Right atrium auricular region (tissue), 2 donors: ENCODE measurements around the gene KIF14. TPM values are rescaled to one million over a fixed set of nuclear protein-coding genes. Genes with fewer than 3 reads are reported as not detected.
A peak's percentile ranks its signal among the peaks of the same experiment; 100 is the strongest.

Experiments used
- DNase-seq: peaks from one replicate; pipeline ENCODE4 v3.0.0-alpha.2; 2019; ENCODE audit warnings: low spot score
- H3K27ac ChIP-seq, 2 donors: fragments of 200-600 bp; sonication (generic); 1 replicate in 1 of 2; 2 replicates in 1 of 2; pipeline ENCODE4 v1.5.1; 2016 to 2019
- H3K27me3 ChIP-seq, 2 donors: fragments of 200-600 bp; sonication (generic); one replicate each; pipeline versions ENCODE4 v1.5.1 to v1.6.0; 2017 to 2019
- H3K36me3 ChIP-seq: fragments of 200-600 bp; sonication (generic); one replicate; pipeline ENCODE4 v1.5.1; 2016
- H3K4me1 ChIP-seq, 2 donors: fragments of 200-600 bp; sonication (generic); one replicate each; pipeline versions ENCODE4 v1.5.1 to v1.6.0; 2017 to 2019
- H3K4me3 ChIP-seq, 2 donors: fragments of 200-600 bp; sonication (generic); 1 replicate in 1 of 2; 2 replicates in 1 of 2; pipeline ENCODE4 v1.5.1; 2017 to 2019; ENCODE audit warnings: mild to moderate bottlenecking in 1 of 2, moderate library complexity in 1 of 2
- H3K9me3 ChIP-seq, 2 donors: fragments of 200-600 bp; sonication (generic); one replicate each; pipeline ENCODE4 v1.5.1; 2019
- total RNA-seq, 2 donors: library from RNA; depleted of rRNA; stranded (reverse); fragments of >200 nt; gene quantifications; one replicate each; pipeline ENCODE4 v1.1.0, GENCODE V29; 2016
- TF ChIP-seq, protein P1 (sequence below), 2 donors: fragments of 200-600 bp; sonication (generic); IDR thresholded peaks; one replicate each; pipeline ENCODE4 v1.5.1; 2019; ENCODE audit warnings: antibody characterized with exemption in 2 of 2

The KIF14 gene
- total RNA-seq, 2 donors from 2014 or later: 0.41 TPM; not detected in 1

DNA sequence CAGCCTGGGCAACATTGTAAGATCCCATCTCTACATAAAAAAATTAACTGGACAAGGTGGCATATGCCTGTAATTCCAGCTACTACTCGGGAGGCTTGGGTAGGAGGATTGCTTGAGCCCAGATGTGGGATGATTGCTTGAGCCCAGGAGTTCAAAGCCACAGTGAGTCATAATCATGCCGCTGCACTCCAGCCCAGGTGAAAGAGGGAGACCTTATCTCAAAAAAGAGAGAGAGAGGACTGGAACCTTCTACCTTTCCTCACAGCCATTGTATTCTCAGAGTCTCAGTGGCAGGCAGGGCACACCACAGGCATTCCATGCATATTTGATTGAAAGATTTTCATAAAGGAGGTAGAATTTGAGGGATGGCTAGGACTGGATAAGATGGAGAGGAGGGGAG, 78.4 kb downstream of the KIF14 start:
- Histone ChIP-seq H3K4me1 (no peaks in the 10 kb centered on the region), H3K27ac (no peak overlapping the region), H3K9me3 (no peaks in the 10 kb centered on the region)

DNA sequence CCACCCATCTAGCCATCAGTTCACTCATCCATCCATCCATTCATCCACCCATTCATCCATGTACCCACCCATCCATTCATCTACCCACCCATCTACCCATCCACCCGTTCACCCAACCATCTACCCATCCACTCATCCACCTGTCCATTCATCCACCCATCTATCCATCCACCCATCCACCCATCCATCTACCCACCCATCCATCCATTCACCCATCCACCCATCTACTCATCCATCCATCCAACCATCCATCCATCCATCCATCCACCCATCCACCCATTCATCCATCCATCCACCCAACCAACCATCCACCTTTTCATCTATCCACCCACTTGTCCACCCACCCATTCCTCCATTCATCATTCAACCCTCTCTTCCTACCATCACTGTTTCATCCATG, 80.3 kb downstream of the KIF14 start:
- no peaks in the 10 kb centered on the region for H3K9me3 ChIP-seq
- no peak overlapping the region for H3K27ac ChIP-seq
- TF ChIP-seq, protein P1, sequence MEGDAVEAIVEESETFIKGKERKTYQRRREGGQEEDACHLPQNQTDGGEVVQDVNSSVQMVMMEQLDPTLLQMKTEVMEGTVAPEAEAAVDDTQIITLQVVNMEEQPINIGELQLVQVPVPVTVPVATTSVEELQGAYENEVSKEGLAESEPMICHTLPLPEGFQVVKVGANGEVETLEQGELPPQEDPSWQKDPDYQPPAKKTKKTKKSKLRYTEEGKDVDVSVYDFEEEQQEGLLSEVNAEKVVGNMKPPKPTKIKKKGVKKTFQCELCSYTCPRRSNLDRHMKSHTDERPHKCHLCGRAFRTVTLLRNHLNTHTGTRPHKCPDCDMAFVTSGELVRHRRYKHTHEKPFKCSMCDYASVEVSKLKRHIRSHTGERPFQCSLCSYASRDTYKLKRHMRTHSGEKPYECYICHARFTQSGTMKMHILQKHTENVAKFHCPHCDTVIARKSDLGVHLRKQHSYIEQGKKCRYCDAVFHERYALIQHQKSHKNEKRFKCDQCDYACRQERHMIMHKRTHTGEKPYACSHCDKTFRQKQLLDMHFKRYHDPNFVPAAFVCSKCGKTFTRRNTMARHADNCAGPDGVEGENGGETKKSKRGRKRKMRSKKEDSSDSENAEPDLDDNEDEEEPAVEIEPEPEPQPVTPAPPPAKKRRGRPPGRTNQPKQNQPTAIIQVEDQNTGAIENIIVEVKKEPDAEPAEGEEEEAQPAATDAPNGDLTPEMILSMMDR (IDR thresholded peaks at IDR 0.05): no peak
- no peaks in the 10 kb centered on the region for H3K36me3 ChIP-seq
- H3K27me3 ChIP-seq: no peaks in the 10 kb centered on the region
- H3K4me1 ChIP-seq: no peaks in the 10 kb centered on the region
- DNase-seq: no peak
- H3K4me3 ChIP-seq: no peak overlapping the region

More for the DNA sequence above, 78.4 kb downstream of the KIF14 start:
- H3K4me3 ChIP-seq: no peak overlapping the region
- DNase-seq: no peak
- TF ChIP-seq, protein P1 (IDR thresholded peaks at IDR 0.05): no peak
- no peaks in the 10 kb centered on the region for H3K36me3 ChIP-seq
- H3K27me3 ChIP-seq: no peaks in the 10 kb centered on the region

DNA sequence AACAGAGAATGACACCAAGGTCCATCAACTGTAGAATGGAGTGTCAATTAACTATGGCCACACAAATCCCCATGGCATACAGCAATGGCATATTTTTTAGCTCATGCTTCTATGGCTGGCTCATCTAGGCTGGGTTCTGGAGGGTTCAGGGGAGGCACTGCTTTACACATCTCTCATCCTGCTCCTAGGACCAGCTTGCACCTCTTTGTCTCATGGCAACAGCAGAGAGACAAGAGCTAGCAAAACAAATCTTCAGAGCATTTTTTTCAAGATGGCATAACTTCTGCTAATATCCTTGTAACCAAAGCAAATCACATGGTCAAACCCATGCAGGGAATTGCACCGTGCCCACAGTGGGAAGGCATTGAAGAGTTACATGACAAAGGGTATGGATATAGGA, 82.4 kb downstream of the KIF14 start:
- Histone ChIP-seq H3K9me3 (no peaks in the 10 kb centered on the region), H3K4me3 (no peak overlapping the region), H3K4me1 (no peaks in the 10 kb centered on the region), H3K36me3 (no peaks in the 10 kb centered on the region), H3K27ac (no peak overlapping the region), H3K27me3 (no peaks in the 10 kb centered on the region)
- TF ChIP-seq, protein P1 (IDR thresholded peaks at IDR 0.05): no peak
- no peak for DNase-seq

DNA sequence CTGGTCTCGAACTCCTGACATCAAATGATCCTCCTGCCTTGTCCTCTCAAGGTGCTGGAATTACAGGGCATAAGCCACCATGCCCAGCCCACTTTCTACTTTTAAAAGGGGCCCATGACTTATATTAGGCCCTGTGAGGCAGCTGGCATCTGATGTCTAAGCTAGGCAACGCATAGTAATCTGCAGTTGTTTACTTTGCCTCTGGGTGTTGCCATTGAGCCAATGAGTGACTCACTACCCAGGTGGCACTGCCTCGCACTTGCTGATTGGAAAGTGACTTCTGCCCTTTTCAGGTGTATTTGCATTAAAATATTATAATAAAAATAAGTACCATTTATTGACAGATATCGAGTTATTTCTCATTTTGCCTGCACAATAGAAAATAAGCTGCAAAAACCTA, 84.9 kb downstream of the KIF14 start:
- H3K9me3 ChIP-seq: no peaks in the 10 kb centered on the region
- no peak overlapping the region for H3K27ac ChIP-seq
- H3K27me3 ChIP-seq: no peaks in the 10 kb centered on the region
- no peaks in the 10 kb centered on the region for H3K36me3 ChIP-seq
- DNase-seq: peak; percentile 40
- TF ChIP-seq, protein P1 (IDR thresholded peaks at IDR 0.05): no peak
- no peak overlapping the region for H3K4me3 ChIP-seq
- H3K4me1 ChIP-seq: no peaks in the 10 kb centered on the region

DNA sequence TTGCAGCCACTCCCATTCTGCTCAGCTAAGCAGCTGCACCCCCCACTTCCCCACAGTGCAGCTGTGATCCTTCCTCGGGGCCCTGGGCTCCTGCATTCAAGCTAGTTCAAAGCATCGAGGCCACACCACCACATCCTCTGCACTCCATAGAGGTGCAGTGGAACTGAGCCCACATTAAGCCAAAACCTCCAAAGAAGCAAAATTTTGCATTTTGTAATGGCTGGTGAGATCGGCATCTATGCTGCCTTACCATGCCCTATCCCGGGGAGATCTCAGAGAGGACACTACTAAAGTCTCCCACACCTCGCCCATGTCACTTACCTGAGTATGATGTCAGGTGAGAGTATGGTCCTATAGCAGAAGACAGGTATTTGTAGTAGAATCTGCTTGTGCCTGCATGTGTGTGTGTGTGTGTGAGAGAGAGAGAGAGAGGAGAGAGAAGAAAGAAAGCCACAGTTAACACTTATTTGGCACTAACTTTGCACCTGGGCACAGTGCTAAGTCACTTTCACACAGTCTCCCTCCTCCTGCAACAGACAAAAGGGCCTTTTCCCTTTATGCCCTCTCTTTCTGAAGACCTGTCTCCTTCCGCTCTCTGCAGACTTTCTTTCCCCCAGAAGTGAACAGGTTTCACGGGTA, 89.8 kb downstream of the KIF14 start:
- H3K9me3 ChIP-seq: no peaks in the 10 kb centered on the region
- no peaks in the 10 kb centered on the region for H3K4me1 ChIP-seq
- DNase-seq: no peak
- TF ChIP-seq, protein P1 (IDR thresholded peaks at IDR 0.05): no peak
- H3K27ac ChIP-seq: no peak overlapping the region
- H3K4me3 ChIP-seq: no peak overlapping the region
- no peaks in the 10 kb centered on the region for H3K27me3 ChIP-seq
- no peaks in the 10 kb centered on the region for H3K36me3 ChIP-seq
